HG03135 (cell line): Measurements from ENCODE around the gene GID8.

Source experiments
- ATAC-seq: cut with Tn5 transposase; IDR thresholded peaks from one replicate; pipeline ENCODE4 v1.9.1; 2021; ENCODE audit warnings: mild to moderate bottlenecking, moderate library complexity; ENCODE audit not compliant: unreplicated experiment

Gene GID8

GRCh38 chr20:62980970-62981369, 43.0 kb downstream of the GID8 start:
- ATAC-seq, result no peak

- ATAC-seq, result no peak
Observed at GRCh38 chr20:62982124-62983075, 44.5 kb downstream of the GID8 start.

- no peak for ATAC-seq
Observed at GRCh38 chr20:62983210-62983609, 45.3 kb downstream of the GID8 start.

- ATAC-seq, result no peak
Observed at GRCh38 chr20:62984666-62985443, 46.9 kb downstream of the GID8 start.

- ATAC-seq, result no peak
Observed at GRCh38 chr20:62985444-62985778, 47.5 kb downstream of the GID8 start.

GRCh38 chr20:62986257-62986800, 48.4 kb downstream of the GID8 start:
- ATAC-seq, result no peak

GRCh38 chr20:62987114-62987513, 49.2 kb downstream of the GID8 start:
- ATAC-seq, result no peak

- no peak for ATAC-seq
Observed at GRCh38 chr20:62989201-62989601, 51.3 kb downstream of the GID8 start.

- no peak for ATAC-seq
Observed at GRCh38 chr20:62990306-62990825, 52.4 kb downstream of the GID8 start.

GRCh38 chr20:62991196-62991807, 53.4 kb downstream of the GID8 start:
- ATAC-seq, result no peak

- no peak for ATAC-seq
Observed at GRCh38 chr20:62991863-62992262, 53.9 kb downstream of the GID8 start.

GRCh38 chr20:62993856-62994494, 56.0 kb downstream of the GID8 start:
- ATAC-seq, result no peak

GRCh38 chr20:62994869-62995281, 56.9 kb downstream of the GID8 start:
- ATAC-seq, result no peak

GRCh38 chr20:62995481-62995880, 57.5 kb downstream of the GID8 start:
- ATAC-seq, result no peak

- no peak for ATAC-seq
Observed at GRCh38 chr20:62995898-62996595, 58.1 kb downstream of the GID8 start.

GRCh38 chr20:62996596-62996982, 58.6 kb downstream of the GID8 start:
- ATAC-seq, result no peak

GRCh38 chr20:62997417-62998035, 59.6 kb downstream of the GID8 start:
- no peak for ATAC-seq
